BLaER1 (cell line): ENCODE results near the gene SGCD.

Experiments used
- H3K27ac ChIP-seq: shearing (Covaris generic); formaldehyde crosslinking; 2 replicates; pipeline ENCODE4 v1.8.1; 2022
- H3K27me3 ChIP-seq: shearing (Covaris generic); formaldehyde crosslinking; 2 replicates; pipeline ENCODE4 v1.8.1; 2022
- H3K36me3 ChIP-seq: shearing (Covaris generic); formaldehyde crosslinking; 2 replicates; pipeline ENCODE4 v1.8.1; 2022
- H3K4me1 ChIP-seq: shearing (Covaris generic); formaldehyde crosslinking; 2 replicates; pipeline ENCODE4 v1.8.1; 2022
- H3K4me2 ChIP-seq: shearing (Covaris generic); formaldehyde crosslinking; 2 replicates; pipeline ENCODE4 v1.8.1; 2022
- H3K4me3 ChIP-seq: shearing (Covaris generic); formaldehyde crosslinking; 2 replicates; pipeline ENCODE4 v1.8.1; 2022
- H3K9ac ChIP-seq: shearing (Covaris generic); formaldehyde crosslinking; 2 replicates; pipeline ENCODE4 v1.8.1; 2022
- H3K9me3 ChIP-seq: shearing (Covaris generic); formaldehyde crosslinking; 2 replicates; pipeline ENCODE4 v1.8.1; 2022
- H4K20me1 ChIP-seq: shearing (Covaris generic); formaldehyde crosslinking; 2 replicates; pipeline ENCODE4 v1.8.1; 2022
- Cebpa-rat ChIP-seq: shearing (Covaris generic); IDR thresholded peaks from 2 replicates; pipeline ENCODE4 v1.8.1; 2022

SGCD gene

GRCh38 chr5:156475182-156476157 lies 148.5 kb downstream of the SGCD start:
- no peak overlapping the region for H3K27ac ChIP-seq
- H3K36me3 ChIP-seq: no peaks in the 10 kb centered on the region
- H3K9me3 ChIP-seq: no peaks in the 10 kb centered on the region
- no peak for TF ChIP-seq Cebpa-rat
- H3K9ac ChIP-seq: no peak overlapping the region
- no peaks in the 10 kb centered on the region for H3K4me1 ChIP-seq
- H3K27me3 ChIP-seq: no peaks in the 10 kb centered on the region
- no peak overlapping the region for H3K4me2 ChIP-seq
- H4K20me1 ChIP-seq: no peaks in the 10 kb centered on the region
- H3K4me3 ChIP-seq: no peak overlapping the region

DNA sequence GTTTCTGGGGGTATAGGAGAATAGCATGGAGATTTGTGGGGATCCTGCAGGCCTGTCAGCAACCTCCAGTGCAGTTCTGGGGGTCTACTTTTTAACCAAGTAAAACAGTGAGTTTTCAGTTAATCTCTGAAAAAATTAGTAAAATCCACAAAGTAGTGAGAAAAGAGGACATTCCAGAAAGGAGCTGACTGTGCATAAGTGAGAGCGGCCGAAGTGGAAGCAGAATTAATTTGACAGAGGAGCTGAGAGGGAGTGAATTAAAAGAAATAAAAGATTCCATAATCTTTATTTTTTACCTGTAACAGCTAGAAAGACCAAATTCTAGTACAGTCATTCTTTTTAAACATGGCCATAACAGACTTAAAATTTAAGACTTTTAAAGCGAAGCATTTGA lies 149.2 kb downstream of the SGCD start:
- H3K27me3 ChIP-seq: no peaks in the 10 kb centered on the region
- no peak overlapping the region for H3K4me3 ChIP-seq
- TF ChIP-seq Cebpa-rat: no peak
- no peak overlapping the region for H3K4me2 ChIP-seq
- no peaks in the 10 kb centered on the region for H3K9me3 ChIP-seq
- no peak overlapping the region for H3K27ac ChIP-seq
- H4K20me1 ChIP-seq: no peaks in the 10 kb centered on the region
- H3K4me1 ChIP-seq: no peaks in the 10 kb centered on the region
- no peaks in the 10 kb centered on the region for H3K36me3 ChIP-seq
- H3K9ac ChIP-seq: no peak overlapping the region

DNA sequence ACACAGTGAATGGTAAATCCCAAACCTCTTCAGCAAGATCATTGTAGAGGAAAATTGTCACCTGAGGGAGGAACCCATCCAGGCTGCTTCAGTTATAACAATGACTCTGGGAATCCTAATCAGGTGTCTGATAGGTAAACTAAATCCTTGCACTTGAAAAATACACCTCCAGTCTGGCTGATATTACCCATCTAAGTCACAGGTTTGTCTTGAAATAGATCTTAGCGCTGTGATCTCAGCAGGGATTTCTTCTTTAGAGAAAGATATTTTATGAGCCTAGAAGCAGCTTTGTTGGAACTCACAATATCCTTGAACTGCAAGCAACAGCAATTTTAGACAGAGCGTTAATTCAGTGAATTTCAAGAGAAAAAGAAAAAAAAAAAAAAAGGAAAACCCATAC lies 149.7 kb downstream of the SGCD start:
- Histone ChIP-seq H3K27me3 (no peaks in the 10 kb centered on the region), H4K20me1 (no peaks in the 10 kb centered on the region), H3K4me1 (peaks cover 5% of the 10 kb centered on the region), H3K27ac (no peak overlapping the region), H3K9ac (no peak overlapping the region), H3K36me3 (no peaks in the 10 kb centered on the region), H3K4me2 (no peak overlapping the region), H3K4me3 (no peak overlapping the region), H3K9me3 (no peaks in the 10 kb centered on the region)
- TF ChIP-seq Cebpa-rat: no peak

DNA sequence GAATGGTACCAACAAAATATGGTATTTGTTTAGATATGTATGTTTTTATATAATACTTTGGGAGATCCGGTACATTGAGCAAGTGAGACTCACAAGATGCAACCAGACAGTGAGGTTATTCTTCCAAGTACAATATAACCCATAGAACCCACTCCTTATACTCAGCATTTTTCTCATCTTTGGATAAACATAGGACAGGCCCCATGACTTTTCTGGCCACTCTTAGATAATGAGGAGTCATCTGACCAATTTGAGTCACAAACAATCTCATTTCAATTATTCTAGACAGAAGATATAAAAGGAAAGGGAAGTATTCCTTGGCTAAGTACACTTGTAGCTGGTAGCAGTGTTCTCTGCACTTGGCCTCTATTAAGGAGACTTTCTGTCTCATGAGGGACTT lies 150.2 kb downstream of the SGCD start:
- no peak overlapping the region for H3K9ac ChIP-seq
- no peak overlapping the region for H3K4me3 ChIP-seq
- peaks cover 7% of the 10 kb centered on the region for H3K4me1 ChIP-seq
- H3K9me3 ChIP-seq: no peaks in the 10 kb centered on the region
- H3K36me3 ChIP-seq: no peaks in the 10 kb centered on the region
- H4K20me1 ChIP-seq: no peaks in the 10 kb centered on the region
- H3K4me2 ChIP-seq: no peak overlapping the region
- no peaks in the 10 kb centered on the region for H3K27me3 ChIP-seq
- no peak for TF ChIP-seq Cebpa-rat
- no peak overlapping the region for H3K27ac ChIP-seq

DNA sequence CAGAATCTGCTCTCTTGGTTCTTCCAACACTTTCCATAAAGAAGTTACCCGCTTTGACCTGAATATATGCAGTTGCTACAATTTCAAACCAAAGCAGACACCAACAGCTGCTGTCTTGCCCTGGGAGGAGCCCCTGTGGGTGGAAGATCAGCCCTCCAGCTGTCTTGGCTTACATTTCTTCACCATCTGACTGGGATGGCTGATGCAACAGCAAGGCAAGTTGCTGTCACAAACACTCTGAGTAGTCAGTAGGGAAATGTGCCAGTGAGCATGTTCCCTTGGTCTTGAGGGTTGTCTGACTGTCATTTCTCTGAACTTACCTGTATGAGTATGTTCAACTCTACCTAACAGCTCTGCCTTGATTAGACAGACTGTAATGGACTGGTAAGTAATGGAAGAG lies 152.9 kb downstream of the SGCD start:
- TF ChIP-seq Cebpa-rat: no peak
- Histone ChIP-seq H4K20me1 (no peaks in the 10 kb centered on the region), H3K4me1 (peaks cover 7% of the 10 kb centered on the region), H3K36me3 (no peaks in the 10 kb centered on the region), H3K27ac (no peak overlapping the region), H3K4me2 (no peak overlapping the region), H3K9me3 (no peaks in the 10 kb centered on the region), H3K9ac (no peak overlapping the region), H3K27me3 (no peaks in the 10 kb centered on the region), H3K4me3 (no peak overlapping the region)

GRCh38 chr5:156481741-156482140 lies 154.8 kb downstream of the SGCD start:
- Histone ChIP-seq H3K27ac (no peak overlapping the region), H3K4me3 (no peak overlapping the region), H4K20me1 (no peaks in the 10 kb centered on the region), H3K9me3 (peaks cover 3% of the 10 kb centered on the region), H3K27me3 (no peaks in the 10 kb centered on the region), H3K36me3 (no peaks in the 10 kb centered on the region), H3K4me2 (no peak overlapping the region), H3K9ac (no peak overlapping the region), H3K4me1 (peaks cover 7% of the 10 kb centered on the region)
- no peak for TF ChIP-seq Cebpa-rat

DNA sequence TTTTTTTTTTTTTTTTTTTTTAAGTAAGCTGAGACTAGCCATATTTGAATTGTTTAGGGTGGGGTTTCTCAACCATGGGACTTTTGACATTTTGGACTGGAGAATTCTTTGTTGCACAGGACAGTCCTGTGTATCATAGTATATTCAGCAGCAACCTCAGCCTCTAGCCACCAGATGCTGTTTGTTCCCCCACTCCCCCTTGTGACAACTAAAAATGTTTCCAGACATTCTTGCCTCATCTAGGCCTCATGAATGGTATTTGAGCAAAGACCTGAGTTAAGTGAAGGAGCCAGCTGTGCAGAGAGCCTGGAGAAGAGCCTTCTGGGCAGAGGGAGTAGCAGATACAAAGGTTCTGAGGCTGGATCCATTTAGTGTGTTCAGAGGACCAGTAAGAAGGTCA lies 155.9 kb downstream of the SGCD start:
- H3K36me3 ChIP-seq: no peaks in the 10 kb centered on the region
- peaks cover 7% of the 10 kb centered on the region for H3K4me1 ChIP-seq
- H3K4me2 ChIP-seq: no peak overlapping the region
- peaks cover 12% of the 10 kb centered on the region for H3K9me3 ChIP-seq
- no peaks in the 10 kb centered on the region for H3K27me3 ChIP-seq
- no peaks in the 10 kb centered on the region for H4K20me1 ChIP-seq
- no peak overlapping the region for H3K27ac ChIP-seq
- no peak overlapping the region for H3K9ac ChIP-seq
- TF ChIP-seq Cebpa-rat: no peak
- H3K4me3 ChIP-seq: no peak overlapping the region

- Histone ChIP-seq H3K9me3 (peaks cover 22% of the 10 kb centered on the region), H3K27me3 (no peaks in the 10 kb centered on the region), H3K4me2 (no peak overlapping the region), H3K4me1 (peaks cover 3% of the 10 kb centered on the region), H3K4me3 (no peak overlapping the region), H4K20me1 (no peaks in the 10 kb centered on the region), H3K9ac (no peak overlapping the region), H3K36me3 (no peaks in the 10 kb centered on the region), H3K27ac (no peak overlapping the region)
- no peak for TF ChIP-seq Cebpa-rat
Observed at GRCh38 chr5:156486394-156487238, 159.7 kb downstream of the SGCD start.

DNA sequence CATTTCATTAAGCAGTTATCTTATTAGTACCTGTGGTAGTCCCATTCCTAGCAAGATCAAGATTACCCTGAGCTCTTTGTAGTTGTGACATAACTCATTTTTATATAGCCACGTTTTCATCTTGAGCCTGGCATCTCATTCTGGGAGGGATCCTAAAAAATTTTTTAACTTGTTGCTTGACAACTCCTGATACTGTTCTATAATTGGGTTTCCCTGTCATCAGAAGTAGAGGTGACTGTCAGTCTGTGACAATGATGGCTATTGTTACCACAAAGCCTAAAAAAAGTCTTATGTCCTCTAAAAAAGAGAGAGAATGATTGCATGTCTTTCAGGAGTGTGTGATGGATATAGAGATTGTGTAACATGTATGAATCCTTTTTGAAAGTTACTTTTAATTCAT lies 164.8 kb downstream of the SGCD start:
- H3K9me3 ChIP-seq: peaks cover 18% of the 10 kb centered on the region

GRCh38 chr5:156496291-156496690 lies 169.3 kb downstream of the SGCD start:
- no peaks in the 10 kb centered on the region for H3K27me3 ChIP-seq
- H3K4me1 ChIP-seq: no peaks in the 10 kb centered on the region
- no peak overlapping the region for H3K9ac ChIP-seq
- H3K36me3 ChIP-seq: no peaks in the 10 kb centered on the region
- H3K27ac ChIP-seq: no peak overlapping the region
- no peak overlapping the region for H3K4me2 ChIP-seq
- H3K9me3 ChIP-seq: no peaks in the 10 kb centered on the region
- H4K20me1 ChIP-seq: no peaks in the 10 kb centered on the region
- TF ChIP-seq Cebpa-rat: no peak
- H3K4me3 ChIP-seq: no peak overlapping the region

More for the DNA sequence above, 164.8 kb downstream of the SGCD start:
- Histone ChIP-seq H4K20me1 (no peaks in the 10 kb centered on the region), H3K27me3 (no peaks in the 10 kb centered on the region), H3K4me3 (no peak overlapping the region), H3K9ac (no peak overlapping the region), H3K4me1 (no peaks in the 10 kb centered on the region), H3K27ac (no peak overlapping the region), H3K4me2 (no peak overlapping the region), H3K36me3 (no peaks in the 10 kb centered on the region)
- TF ChIP-seq Cebpa-rat: no peak
